GM21786 (cell line): ENCODE data around the gene VWF.

Experiments used
- ATAC-seq: cut with Tn5 transposase; IDR thresholded peaks from one replicate; pipeline ENCODE4 v1.9.1; 2021; ENCODE audit not compliant: unreplicated experiment

Gene VWF

GRCh38 chr12:5916785-5917290 lies 207.6 kb downstream of the VWF start:
- no peak for ATAC-seq

GRCh38 chr12:5915511-5915910 lies 209.0 kb downstream of the VWF start:
- ATAC-seq = no peak

- no peak for ATAC-seq
These were observed 209.9 kb downstream of the VWF start for GRCh38 chr12:5914387-5915149.

GRCh38 chr12:5913387-5913786 lies 211.1 kb downstream of the VWF start:
- ATAC-seq = no peak

GRCh38 chr12:5912437-5913334 lies 211.8 kb downstream of the VWF start:
- no peak for ATAC-seq

GRCh38 chr12:5912011-5912410 lies 212.5 kb downstream of the VWF start:
- no peak for ATAC-seq

- no peak for ATAC-seq
These were observed 213.5 kb downstream of the VWF start for GRCh38 chr12:5910790-5911548.

- no peak for ATAC-seq
These were observed 214.9 kb downstream of the VWF start for GRCh38 chr12:5909560-5909959.

- no peak for ATAC-seq
These were observed 216.2 kb downstream of the VWF start for GRCh38 chr12:5908251-5908650.

GRCh38 chr12:5907807-5908206 lies 216.7 kb downstream of the VWF start:
- ATAC-seq = no peak

GRCh38 chr12:5905757-5906156 lies 218.7 kb downstream of the VWF start:
- ATAC-seq = no peak

- no peak for ATAC-seq
These were observed 219.5 kb downstream of the VWF start for GRCh38 chr12:5904969-5905368.

GRCh38 chr12:5904441-5904840 lies 220.0 kb downstream of the VWF start:
- ATAC-seq = no peak

- ATAC-seq = no peak
These were observed 221.7 kb downstream of the VWF start for GRCh38 chr12:5902736-5903135.

GRCh38 chr12:5901416-5901815 lies 223.1 kb downstream of the VWF start:
- no peak for ATAC-seq

- ATAC-seq = no peak
These were observed 223.8 kb downstream of the VWF start for GRCh38 chr12:5900533-5901205.

GRCh38 chr12:5900076-5900475 lies 224.4 kb downstream of the VWF start:
- no peak for ATAC-seq

GRCh38 chr12:5899675-5900074 lies 224.8 kb downstream of the VWF start:
- no peak for ATAC-seq

- ATAC-seq = no peak
These were observed 225.6 kb downstream of the VWF start for GRCh38 chr12:5898874-5899273.
